Stomach smooth muscle (tissue), 2 donors: ENCODE results near the gene SLC25A43.
"Not testable (repeated sequence)": the region's sequence is repeated elsewhere in the genome, so short reads cannot be mapped to it uniquely, and the experiment has no call there.

Source experiments
- H3K27ac ChIP-seq: one replicate; pipeline ENCODE4 v1.7.0; 2013; ENCODE audit warnings: mild to moderate bottlenecking, low read length, inconsistent platforms
- H3K27me3 ChIP-seq, 2 donors: one replicate each; pipeline ENCODE4 v1.7.0; 2013; ENCODE audit warnings: low read length in 2 of 2; ENCODE audit not compliant: insufficient read depth in 2 of 2, control insufficient read depth in 1 of 2
- H3K36me3 ChIP-seq, 2 donors: one replicate each; pipeline ENCODE4 v1.7.0; 2013; ENCODE audit warnings: low read length in 2 of 2; ENCODE audit not compliant: control insufficient read depth in 2 of 2, insufficient read depth in 2 of 2
- H3K4me1 ChIP-seq: one replicate; pipeline ENCODE4 v1.7.0; 2013; ENCODE audit warnings: low read length; ENCODE audit not compliant: control insufficient read depth, insufficient read depth
- H3K4me3 ChIP-seq, 2 donors: one replicate each; pipeline ENCODE4 v1.7.0; 2013; ENCODE audit warnings: low read length in 2 of 2
- H3K9ac ChIP-seq, 2 donors: one replicate each; pipeline ENCODE4 v1.7.0; 2013; ENCODE audit warnings: low read length in 2 of 2, mild to moderate bottlenecking in 1 of 2
- H3K9me3 ChIP-seq, 2 donors: one replicate each; pipeline ENCODE4 v1.7.0; 2013; ENCODE audit warnings: low read length in 2 of 2; ENCODE audit not compliant: control insufficient read depth in 2 of 2
- donor health status: healthy.
- donor health status: Pancreatic carcinoma.

SLC25A43 gene

GRCh38 chrX:119482041-119482440 is 82.9 kb downstream of the SLC25A43 start:
- peak overlapping the region; percentile 13 to 14 for H3K9ac ChIP-seq
- no peaks in the 10 kb centered on the region for H3K4me1 ChIP-seq
- H3K36me3 ChIP-seq = no peaks in the 10 kb centered on the region
- H3K9me3 ChIP-seq = no peaks in the 10 kb centered on the region
- peak overlapping the region; percentile 52 to 68 for H3K4me3 ChIP-seq
- H3K27me3 ChIP-seq = no peaks in the 10 kb centered on the region
- no peak overlapping the region for H3K27ac ChIP-seq

- Histone ChIP-seq H3K9me3 (no peaks in the 10 kb centered on the region), H3K36me3 (no peaks in the 10 kb centered on the region), H3K9ac (peak overlapping the region; percentile 14 to 21), H3K4me1 (no peaks in the 10 kb centered on the region), H3K27ac (no peak overlapping the region), H3K4me3 (peak overlapping the region; percentile 52 to 68), H3K27me3 (no peaks in the 10 kb centered on the region)
Observed at GRCh38 chrX:119482481-119483480, 83.6 kb downstream of the SLC25A43 start.

GRCh38 chrX:119486745-119487144 is 87.6 kb downstream of the SLC25A43 start:
- Histone ChIP-seq H3K9ac (no peak overlapping the region), H3K9me3 (no peaks in the 10 kb centered on the region), H3K27ac (no peak overlapping the region), H3K4me1 (no peaks in the 10 kb centered on the region), H3K4me3 (no peak overlapping the region), H3K27me3 (no peaks in the 10 kb centered on the region), H3K36me3 (no peaks in the 10 kb centered on the region)

GRCh38 chrX:119487766-119488165 is 88.6 kb downstream of the SLC25A43 start:
- not testable (repeated sequence) for H3K36me3 ChIP-seq, H3K4me1 ChIP-seq, H3K4me3 ChIP-seq, H3K27ac ChIP-seq, H3K27me3 ChIP-seq, H3K9me3 ChIP-seq, H3K9ac ChIP-seq

- no peaks in the 10 kb centered on the region for H3K36me3 ChIP-seq
- no peaks in the 10 kb centered on the region for H3K4me1 ChIP-seq
- no peak overlapping the region for H3K4me3 ChIP-seq
- no peaks in the 10 kb centered on the region for H3K27me3 ChIP-seq
- no peak overlapping the region for H3K27ac ChIP-seq
- no peak overlapping the region for H3K9ac ChIP-seq
- H3K9me3 ChIP-seq = no peaks in the 10 kb centered on the region
Observed at GRCh38 chrX:119488749-119489148, 89.6 kb downstream of the SLC25A43 start.

GRCh38 chrX:119489212-119490074 is 90.3 kb downstream of the SLC25A43 start:
- Histone ChIP-seq H3K9ac (no peak overlapping the region), H3K27ac (no peak overlapping the region), H3K4me1 (no peaks in the 10 kb centered on the region), H3K27me3 (no peaks in the 10 kb centered on the region), H3K36me3 (no peaks in the 10 kb centered on the region), H3K9me3 (no peaks in the 10 kb centered on the region), H3K4me3 (no peak overlapping the region)

GRCh38 chrX:119492463-119492862 is 93.3 kb downstream of the SLC25A43 start:
- Histone ChIP-seq H3K27me3 (no peaks in the 10 kb centered on the region), H3K9me3 (no peaks in the 10 kb centered on the region), H3K27ac (no peak overlapping the region), H3K4me3 (no peak overlapping the region), H3K4me1 (no peaks in the 10 kb centered on the region), H3K9ac (no peak overlapping the region), H3K36me3 (no peaks in the 10 kb centered on the region)

- H3K9ac ChIP-seq, H3K27me3 ChIP-seq, H3K9me3 ChIP-seq, H3K27ac ChIP-seq, H3K36me3 ChIP-seq, H3K4me1 ChIP-seq, H3K4me3 ChIP-seq: not testable (repeated sequence)
Observed at GRCh38 chrX:119493851-119494495, 94.8 kb downstream of the SLC25A43 start.

- H3K27ac ChIP-seq = no peak overlapping the region
- no peak overlapping the region for H3K9ac ChIP-seq
- no peaks in the 10 kb centered on the region for H3K27me3 ChIP-seq
- H3K36me3 ChIP-seq = no peaks in the 10 kb centered on the region
- H3K4me1 ChIP-seq = no peaks in the 10 kb centered on the region
- H3K9me3 ChIP-seq = no peaks in the 10 kb centered on the region
- no peak overlapping the region for H3K4me3 ChIP-seq
Observed at GRCh38 chrX:119495734-119496726, 96.9 kb downstream of the SLC25A43 start.
